GM19099 (cell line): ENCODE data around the gene TRAF3.

ENCODE experiments used
- POLR2A ChIP-seq: IDR thresholded peaks from 3 replicates; pipeline ENCODE4 v1.6.1; 2011; ENCODE audit warnings: low read depth; ENCODE audit not compliant: insufficient read length; ENCODE audit errors: extremely low read depth

The TRAF3 gene

GRCh38 chr14:102927878-102928411 lies 150.7 kb downstream of the TRAF3 start:
- TF ChIP-seq POLR2A = no peak

DNA sequence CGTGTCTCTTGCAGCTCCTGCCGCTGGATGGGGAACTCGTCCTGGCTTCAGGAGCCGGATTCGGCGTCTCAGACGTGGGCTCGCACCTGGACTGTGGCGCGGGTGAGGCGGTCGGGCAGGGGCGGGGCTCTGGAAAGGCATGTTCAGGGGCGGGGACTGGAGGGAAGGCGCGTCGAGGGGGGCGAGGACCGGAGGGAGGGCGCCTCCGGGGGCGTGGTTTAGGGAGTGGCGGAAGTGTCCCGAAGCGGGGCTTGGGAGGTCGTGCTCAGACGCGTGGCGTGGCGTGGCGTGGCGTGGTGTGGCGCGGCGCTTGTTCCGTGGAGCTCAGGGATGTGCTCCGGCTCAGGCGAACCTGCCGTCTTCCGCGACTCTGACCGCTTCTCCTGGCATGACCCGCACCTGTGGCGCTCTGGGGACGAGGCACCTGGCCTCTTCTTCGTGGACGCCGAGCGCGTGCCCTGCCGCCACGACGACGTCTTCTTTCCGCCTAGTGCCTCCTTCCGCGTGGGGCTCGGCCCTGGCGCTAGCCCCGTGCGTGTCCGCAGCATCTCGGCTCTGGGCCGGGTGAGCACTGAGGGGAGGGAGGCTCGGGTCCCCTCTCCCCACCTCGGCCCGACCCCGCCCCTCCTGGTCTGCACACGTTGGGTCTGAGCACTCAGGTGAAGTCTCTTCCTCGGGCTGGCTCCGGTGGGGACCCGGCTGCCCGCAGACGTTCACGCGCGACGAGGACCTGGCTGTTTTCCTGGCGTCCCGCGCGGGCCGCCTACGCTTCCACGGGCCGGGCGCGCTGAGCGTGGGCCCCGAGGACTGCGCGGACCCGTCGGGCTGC lies 151.4 kb downstream of the TRAF3 start:
- no peak for TF ChIP-seq POLR2A

- no peak for TF ChIP-seq POLR2A
Measured at GRCh38 chr14:102929241-102930137, 152.2 kb downstream of the TRAF3 start.

- TF ChIP-seq POLR2A = no peak
Measured at GRCh38 chr14:102930138-102930752, 153.0 kb downstream of the TRAF3 start.

- no peak for TF ChIP-seq POLR2A
Measured at GRCh38 chr14:102930753-102931579, 153.7 kb downstream of the TRAF3 start.

GRCh38 chr14:102931580-102932285 lies 154.5 kb downstream of the TRAF3 start:
- TF ChIP-seq POLR2A = no peak

DNA sequence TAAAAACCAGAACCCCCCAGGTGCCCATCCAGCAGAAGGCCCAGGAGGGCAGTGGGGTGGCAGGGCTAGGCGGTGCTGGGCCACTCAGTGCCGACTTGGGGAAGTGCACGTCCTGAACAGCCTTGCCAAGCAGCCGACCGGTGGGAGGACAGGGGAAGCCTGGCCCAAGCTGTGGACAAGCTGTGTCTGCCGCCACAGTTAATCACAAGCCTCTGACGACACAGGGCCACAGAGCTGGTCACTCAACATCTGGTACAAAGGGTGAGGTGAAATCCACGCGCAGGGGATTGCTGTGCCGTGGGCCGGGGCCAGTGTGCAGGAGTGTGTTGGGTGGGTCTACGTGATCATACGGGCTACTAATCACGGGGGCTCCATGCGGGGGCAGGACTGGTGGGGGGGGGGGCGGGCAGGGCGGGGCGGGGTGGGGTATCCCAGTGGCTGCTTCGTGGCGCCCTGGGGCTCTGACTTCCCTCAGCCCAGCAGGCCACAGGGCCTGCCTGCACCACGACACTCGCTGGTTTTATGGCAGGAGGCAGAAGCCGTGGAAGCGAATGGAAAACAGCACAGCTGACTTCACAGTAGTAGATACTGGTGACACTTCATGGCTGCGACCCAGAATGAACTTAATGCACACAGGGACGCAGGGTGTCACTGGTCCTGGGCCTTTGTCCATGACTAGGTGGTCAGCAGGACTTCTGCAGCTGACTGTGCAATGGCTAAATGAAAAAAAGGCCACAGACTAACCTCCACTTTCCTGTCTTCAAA lies 155.4 kb downstream of the TRAF3 start:
- TF ChIP-seq POLR2A = no peak

DNA sequence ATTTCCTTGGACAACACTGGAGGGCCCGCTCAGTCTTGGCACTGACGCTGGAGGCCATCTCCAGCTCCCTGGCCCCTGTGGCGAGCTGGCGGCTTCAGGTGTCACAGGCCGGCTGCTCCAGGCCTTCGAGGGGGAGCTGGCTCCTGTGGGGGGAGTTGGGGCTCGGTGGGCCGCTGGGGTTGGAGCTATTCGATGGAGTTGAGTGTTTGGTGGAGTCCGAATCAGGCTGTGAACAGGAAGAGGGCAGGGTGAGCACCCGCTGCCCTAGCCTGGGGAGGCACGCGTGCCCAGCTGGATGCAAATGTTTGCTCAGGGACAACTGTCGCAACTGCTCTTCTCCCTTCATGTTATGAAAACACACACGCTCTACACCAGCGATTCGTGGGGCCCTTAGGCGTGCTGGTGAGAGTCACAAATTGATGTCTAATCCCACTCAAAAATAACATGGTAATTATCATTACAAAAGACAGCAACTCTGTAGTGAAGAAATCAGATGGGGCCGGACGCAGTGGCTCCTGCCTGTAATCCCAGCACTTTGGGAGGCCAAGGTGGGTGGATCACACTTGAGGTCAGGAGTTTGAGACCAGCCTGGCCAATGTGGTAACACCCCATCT lies 156.5 kb downstream of the TRAF3 start:
- TF ChIP-seq POLR2A = no peak

- no peak for TF ChIP-seq POLR2A
Measured at GRCh38 chr14:102935756-102936155, 158.5 kb downstream of the TRAF3 start.

- no peak for TF ChIP-seq POLR2A
Measured at GRCh38 chr14:102937331-102938175, 160.3 kb downstream of the TRAF3 start.

DNA sequence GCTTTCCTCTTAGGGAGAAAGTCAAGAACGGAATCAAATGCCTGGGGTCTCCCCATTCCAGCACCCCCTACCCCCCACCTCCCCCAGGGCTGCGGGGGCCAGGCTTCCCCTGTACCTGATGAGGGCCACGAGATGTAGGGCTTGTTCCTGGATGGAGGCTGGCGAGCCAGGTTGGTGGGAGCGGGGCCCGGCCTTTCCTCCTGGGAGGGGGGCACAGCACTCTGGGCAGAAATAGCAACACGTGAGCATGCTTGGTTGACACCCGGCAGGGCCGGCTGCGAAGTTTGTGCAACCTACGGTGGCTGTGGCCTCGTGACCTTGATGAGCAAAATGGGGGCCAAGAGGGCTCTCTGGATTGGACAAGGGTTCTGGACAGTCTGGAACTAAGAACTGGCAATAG lies 160.9 kb downstream of the TRAF3 start:
- no peak for TF ChIP-seq POLR2A

DNA sequence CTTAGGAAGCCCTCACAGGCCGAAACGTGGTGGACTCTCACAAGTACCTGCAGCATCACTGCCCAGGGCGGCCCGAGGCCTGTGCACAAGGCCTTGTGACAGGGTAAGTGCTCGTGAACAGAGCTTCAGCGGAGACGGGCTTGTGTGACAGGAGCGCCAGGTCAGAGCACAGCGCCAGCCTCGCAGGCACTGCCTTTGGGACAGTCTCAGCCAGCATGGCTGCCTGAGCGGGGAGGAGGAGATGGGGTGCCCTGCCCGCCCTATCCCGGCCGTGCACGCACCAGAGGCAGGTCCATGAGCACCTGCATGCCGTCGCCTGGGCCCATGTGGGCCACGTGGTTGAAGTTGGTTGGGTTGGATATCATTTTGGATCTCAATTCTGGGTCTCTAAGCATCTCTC lies 162.1 kb downstream of the TRAF3 start:
- no peak for TF ChIP-seq POLR2A
